GM19239 (cell line): ENCODE results near the gene SERPIND1.
"Not testable (repeated sequence)": the region's sequence is repeated elsewhere in the genome, so short reads cannot be mapped to it uniquely, and the experiment has no call there.

Experiments used
- DNase-seq: peaks from one replicate; pipeline ENCODE4 v3.0.0; 2011; ENCODE audit warnings: low spot score; ENCODE audit not compliant: insufficient read length
- FAIRE-seq: peaks from 2 replicates; lab custom pipeline; 2011; peaks lifted over from hg19 to GRCh38; lab: Jason Lieb, UNC

The SERPIND1 gene

DNA sequence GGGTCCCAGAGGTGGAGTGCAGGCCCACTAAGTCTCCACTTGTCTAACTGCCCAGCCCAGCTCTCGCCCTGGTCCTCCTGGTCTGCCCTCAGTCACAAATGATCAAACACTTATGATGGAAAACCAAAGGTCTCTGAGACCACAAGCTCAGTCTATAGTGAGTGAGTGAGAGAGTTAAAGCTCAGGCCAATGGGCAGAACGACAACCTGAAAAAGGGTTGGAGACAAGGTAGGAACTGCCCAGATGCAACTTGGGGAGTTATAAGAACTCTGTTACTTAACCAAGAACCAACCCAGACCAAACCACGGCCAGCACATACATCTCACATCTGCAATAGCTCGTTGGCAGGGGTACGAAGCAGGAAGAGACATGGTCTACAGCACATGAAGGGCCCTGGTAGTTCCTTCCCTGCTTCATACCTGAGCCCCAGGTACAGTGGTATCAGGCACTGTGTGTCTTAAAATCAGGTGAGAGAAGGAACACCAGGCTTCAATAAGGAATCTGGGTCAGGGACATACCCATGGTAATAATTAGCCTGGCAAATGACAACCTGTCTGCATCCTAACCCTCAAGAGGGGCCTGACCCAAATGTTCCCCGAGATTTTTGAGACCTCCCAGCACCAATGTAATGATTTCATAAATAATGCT, 35.7 kb downstream of the SERPIND1 start:
- no peak for FAIRE-seq
- DNase-seq, result no peak

DNA sequence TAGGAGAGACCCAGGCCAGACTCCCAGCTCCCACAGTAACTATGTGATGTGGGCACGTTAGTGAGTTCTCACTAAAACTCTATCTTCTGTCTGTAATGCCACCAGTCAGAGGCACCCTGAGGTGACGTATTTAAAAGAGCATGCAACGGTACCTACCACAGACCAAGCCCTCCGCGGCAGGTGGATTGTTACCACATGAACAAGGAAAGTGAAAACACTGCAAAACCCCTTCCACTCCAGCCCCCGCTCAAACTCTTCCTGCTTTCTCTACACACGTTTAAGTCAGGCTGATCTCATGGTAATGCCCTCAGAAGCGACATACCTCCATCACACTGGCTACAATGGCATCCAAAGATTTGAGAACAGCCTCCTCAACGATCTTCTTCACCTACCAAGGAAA, 36.7 kb downstream of the SERPIND1 start:
- no peak for DNase-seq
- FAIRE-seq, result no peak

DNA sequence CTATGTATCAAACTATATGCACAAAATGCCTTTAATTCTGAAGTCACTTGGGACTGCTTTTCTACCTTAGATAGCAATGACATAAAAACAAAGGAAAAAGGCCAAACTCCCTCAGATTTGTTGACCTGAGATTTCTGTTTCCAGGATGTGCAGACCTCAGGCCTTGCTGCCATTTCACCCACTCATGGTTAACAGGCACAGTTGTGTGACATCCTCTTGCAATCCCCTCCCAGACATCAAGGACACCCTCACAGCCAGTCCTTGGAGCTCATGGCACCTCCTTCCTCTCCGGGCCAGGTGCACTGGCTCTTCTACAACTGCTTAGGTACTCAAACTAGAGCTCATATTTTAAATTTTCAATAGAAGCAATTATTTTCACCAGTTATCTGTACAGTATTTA, 37.3 kb downstream of the SERPIND1 start:
- DNase-seq (no peak), FAIRE-seq (peak; percentile 8)

DNA sequence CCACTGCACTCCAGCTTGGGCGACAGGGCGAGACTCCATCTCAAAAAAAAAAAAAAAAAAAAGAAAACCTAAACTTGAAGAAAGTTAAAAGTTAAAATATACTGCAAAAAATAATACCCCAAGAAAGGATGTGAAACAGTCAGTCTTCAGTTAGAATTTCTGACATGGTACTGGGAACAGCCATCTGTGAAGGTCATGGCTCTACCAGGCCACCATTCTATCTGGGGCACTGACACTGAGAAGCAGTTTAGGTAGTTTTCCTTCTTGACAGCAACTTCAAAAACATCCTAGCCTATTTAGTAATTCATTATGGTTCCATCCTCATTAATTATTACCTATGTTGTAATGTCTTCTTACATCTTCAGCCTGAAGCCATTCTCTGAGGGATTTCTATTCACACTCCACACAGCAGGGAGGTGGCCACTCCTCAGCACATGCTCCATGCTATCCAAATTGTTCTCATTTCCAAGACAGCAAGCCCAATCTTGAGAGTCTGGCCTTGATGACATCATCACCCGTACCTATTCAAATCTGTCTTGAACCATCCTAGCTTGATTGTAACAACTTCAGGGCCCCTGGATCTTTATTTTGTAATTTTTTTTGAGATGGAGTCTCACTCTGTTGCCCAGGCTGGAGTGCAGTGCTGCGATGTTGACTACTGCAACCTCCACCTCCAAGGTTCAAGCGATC, 38.2 kb downstream of the SERPIND1 start:
- no peak for FAIRE-seq
- DNase-seq, result no peak

DNA sequence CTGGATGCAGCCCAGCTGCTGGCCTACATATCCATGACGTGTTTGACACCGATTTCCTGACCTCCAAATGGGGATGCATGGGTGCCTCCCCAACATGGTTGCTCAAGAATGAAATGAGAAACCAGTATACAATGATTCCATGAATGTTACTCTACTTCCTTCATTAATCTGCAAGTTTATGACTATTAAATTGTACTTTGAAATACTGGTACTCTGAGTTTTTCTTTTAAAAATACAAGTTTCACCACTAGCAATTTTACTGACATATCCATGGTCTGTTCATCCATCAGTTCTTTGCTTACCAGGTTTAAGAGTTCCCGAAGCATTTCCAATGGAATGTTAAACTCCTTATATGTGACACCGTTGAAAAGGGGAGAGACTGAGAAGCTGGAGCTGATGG, 39.1 kb downstream of the SERPIND1 start:
- no peak for DNase-seq
- no peak for FAIRE-seq

DNA sequence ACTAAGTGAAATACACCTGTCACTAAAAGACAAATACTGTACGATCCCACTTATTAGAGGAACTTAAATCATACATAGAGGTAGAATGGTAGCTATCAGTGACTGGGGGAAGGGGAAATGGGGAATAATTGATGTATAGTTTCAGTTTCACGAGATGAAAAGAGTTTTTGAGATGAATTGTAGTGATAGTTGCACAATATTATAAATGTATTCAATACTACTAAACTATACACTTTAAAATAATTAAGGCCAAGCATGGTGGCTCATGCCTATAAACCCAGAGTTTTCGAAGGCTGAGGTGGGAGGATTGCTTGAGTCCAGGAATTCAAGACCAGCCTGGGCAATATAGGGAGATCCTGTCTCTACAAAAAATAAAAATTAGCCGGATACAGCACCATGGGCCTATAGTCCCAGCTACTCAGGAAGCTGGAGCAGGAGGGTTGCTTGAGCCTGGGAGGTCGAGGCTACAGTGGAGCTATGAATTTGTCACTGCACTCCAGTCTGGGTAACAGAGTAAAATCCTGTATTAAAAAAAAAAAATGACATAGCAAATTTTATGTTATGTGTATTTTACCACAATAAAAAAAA, 40.4 kb downstream of the SERPIND1 start:
- DNase-seq (no peak), FAIRE-seq (no peak)

DNA sequence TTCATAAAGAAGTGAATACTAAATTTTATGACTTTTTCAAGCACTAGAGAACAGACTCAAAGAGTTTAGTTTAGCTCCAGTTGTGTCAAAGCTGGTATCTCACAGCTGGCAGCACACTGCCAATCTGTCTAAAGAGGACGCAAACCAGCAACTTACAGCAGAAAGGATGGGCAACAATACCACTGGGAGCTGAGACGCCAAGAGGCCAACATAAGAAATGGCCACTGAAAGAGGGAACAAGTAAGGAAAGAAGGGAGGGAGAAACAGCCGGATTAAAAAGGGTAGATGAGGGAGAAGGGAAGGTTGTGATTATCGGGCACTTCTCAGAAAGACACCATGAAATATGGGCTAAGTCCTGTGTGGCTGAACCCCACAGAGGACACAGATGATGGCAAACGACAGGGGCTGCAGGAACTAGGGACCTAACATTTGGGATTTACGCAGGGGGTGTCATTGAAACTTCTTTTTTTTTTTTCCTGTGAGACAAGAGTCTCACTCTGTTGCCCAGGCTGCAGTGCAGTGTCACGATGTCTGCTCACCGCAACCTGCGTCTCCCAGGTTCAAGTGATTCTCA, 41.7 kb downstream of the SERPIND1 start:
- FAIRE-seq (no peak), DNase-seq (no peak)

DNA sequence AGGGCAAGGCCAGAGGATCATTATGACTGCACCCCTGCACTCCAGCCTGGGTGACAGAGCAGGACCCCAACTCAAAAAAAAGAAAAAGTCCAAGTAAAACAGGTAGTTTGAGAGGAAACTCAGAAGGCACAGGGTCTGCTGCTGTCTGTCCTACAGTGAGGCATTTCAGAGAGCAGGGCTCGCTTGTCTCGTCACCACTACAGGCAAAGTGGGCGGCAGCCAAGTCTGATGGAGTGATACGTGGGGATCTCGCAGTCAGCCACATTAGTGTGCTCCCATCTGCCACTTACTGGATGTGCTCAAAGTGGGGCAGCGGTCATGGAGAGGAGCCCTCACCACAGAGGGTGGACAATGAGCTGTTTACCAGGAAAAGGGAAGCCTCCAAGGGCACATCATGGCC, 42.6 kb downstream of the SERPIND1 start:
- no peak for FAIRE-seq
- no peak for DNase-seq

DNA sequence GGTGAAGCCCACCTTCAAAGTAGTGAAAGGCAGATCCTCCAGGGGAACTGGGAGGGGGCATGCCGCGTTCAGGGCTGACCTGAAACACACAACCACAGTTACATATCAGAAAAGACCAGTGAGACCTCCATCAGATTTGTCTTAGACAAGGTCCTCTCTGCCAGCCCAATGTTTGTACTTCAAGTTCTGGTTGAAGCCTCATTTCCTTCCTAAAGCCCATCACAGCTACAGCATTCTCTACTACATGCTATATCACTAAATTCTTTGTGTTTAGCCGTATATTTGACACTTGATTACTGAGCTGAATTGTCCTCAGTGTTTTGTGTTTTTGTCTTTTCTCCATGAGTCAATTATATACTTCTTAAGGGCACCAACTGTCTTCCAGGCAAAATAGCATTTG, 44.6 kb downstream of the SERPIND1 start:
- DNase-seq (no peak), FAIRE-seq (no peak)

DNA sequence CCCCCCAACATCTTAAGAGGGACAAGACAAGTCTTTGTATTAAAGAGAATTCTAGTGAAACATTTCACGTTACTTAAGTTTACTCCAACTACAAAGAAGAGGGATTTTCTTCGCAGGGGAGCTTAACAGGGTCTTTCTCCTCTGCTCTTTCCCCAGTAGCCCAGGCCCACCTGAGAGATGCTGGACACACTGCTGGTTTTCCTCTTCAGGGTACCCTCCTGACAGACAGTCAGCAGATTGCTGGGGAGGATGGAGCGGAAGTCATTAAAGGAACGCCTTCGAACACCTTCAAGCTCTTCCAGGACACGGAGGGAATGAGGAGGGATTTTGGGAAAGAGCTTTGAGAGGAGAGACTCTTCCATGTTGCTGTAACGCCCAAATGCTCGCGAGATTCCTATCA, 45.6 kb downstream of the SERPIND1 start:
- no peak for FAIRE-seq

DNA sequence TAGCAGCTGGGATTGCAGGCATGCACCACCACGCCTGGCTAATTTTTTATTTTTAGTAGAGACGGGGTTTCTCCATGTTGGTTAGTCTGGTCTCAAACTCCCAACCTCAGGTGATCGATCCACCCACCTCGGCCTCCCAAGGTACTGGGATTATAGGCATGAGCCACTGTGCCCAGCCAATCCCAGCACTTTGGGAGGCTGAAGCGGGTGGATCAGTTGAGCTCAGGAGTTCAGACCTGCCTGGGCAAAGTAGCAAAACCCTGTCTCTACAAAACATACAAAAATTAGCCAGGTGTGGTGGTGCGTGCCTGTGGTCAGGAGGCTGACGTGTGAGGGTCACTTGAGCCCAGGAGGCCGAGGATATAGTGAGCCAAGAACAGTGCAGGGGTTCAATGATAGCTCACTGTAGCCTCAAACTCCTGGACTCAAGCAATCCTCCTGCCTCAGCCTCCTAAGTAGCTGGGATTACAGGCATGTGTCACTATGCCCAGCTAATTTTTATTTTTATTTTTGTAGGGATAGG, 47.9 kb downstream of the SERPIND1 start:
- FAIRE-seq, DNase-seq: not testable (repeated sequence)

More for the DNA sequence above, 45.6 kb downstream of the SERPIND1 start:
- no peak for DNase-seq

DNA sequence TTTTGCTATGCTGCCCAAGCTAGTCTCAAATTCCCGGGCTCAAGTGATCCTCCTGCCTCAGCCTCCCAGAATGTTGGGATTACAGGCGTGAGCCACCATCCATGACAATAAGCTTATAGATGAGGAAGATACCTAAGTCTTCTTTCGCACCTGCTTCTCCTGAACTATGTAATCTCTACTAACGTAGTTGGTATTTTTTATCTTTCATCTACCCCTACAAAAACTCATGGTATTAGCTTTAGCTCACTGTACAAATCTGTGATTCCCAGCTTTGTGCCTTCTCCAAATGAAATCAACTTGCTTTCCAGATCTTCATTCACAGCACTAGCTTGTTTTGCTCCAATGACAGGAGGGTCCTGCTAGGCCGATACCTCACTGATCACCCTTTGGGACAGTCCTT, 48.3 kb downstream of the SERPIND1 start:
- FAIRE-seq (no peak), DNase-seq (no peak)

DNA sequence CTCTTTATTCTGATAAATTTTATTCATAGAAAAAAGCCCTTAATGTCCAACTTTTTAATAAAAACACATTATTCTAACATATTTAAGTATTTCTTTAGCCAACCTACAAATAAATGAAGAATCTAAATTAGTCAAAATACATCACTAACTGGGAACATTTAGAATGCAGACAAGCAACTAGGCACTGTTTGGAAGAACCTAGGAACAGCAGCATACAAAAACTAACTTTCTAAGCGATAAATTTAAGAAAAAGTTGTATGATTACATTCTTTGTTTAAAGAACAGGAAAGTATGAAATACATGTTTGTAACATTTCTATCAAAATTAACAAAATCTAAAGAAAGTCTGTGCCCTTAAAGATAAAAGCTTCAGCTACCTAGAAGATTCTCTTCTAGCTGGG, 49.4 kb downstream of the SERPIND1 start:
- FAIRE-seq (no peak), DNase-seq (no peak)

DNA sequence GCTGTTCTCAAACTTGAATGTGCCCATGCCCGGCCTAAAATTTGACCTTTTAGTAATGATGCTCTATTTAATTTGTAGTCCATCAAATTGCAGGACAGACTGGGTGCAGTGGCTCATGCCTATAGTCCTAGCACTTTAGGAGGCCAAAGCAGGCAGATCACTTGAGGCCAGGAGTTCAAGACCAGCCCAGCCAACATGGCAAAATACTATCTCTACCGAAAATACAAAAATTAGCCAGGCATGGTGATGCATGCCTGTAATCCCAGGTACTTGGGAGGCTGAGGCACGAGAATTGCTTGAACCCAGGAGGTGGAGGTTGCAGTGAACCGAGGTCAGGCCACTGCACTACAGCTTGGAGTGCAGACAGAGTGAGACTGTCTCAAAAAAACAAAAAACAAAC, 51.3 kb downstream of the SERPIND1 start:
- not testable (repeated sequence) for FAIRE-seq, DNase-seq

DNA sequence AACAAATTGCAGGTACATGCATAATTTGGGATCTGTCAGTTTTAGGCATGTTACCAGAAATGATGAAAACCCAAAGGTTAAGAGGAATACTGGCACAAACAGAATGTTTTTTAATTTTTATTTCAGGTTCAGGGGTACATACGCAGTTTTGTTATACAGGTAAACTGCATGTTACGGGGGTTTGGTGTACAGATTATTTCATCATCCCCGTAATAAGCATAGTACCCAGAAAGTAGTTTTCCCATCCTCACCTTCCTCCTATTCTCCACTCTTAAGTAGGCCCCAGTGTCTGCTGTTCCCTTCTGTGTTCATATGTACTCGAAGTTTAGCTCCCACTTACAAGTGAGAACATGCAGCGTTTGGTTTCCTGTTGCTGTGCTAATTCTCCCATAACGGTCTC, 51.7 kb downstream of the SERPIND1 start:
- no peak for DNase-seq
- no peak for FAIRE-seq

DNA sequence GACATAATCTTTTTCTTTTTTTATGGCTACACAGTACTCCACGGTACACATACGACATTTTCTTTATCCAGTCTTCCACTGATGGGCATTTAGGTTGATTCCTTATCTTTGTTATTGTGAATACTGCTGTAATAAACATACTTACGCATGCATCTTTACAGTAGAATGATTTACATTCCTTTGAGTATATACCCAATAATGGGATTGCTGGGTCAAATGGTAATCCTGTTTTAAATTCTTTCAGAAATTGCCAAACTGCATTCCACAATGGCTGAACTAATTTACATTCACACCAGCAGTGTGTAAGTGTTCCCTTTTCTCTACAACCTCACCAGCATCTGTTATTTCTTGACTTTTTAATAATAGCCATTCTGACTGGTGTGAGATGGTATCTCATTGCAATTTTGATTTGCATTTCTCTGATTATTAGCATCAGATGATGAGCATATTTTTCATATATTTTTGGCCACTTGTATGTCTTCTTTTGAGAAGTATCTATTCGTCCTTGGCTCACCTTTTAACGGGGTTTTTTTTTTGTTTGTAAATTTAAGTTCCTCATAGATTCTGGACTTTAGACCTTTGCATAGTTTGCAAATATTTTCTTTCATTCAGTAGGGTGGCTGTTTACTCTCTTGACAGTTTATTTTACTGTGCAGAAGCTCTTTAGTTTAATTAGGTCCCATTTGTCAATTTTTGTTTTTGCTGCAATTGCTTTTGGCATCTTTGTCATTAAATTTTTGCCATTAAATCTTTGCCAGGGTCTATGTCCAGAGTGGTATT, 52.6 kb downstream of the SERPIND1 start:
- DNase-seq, FAIRE-seq: not testable (repeated sequence)

DNA sequence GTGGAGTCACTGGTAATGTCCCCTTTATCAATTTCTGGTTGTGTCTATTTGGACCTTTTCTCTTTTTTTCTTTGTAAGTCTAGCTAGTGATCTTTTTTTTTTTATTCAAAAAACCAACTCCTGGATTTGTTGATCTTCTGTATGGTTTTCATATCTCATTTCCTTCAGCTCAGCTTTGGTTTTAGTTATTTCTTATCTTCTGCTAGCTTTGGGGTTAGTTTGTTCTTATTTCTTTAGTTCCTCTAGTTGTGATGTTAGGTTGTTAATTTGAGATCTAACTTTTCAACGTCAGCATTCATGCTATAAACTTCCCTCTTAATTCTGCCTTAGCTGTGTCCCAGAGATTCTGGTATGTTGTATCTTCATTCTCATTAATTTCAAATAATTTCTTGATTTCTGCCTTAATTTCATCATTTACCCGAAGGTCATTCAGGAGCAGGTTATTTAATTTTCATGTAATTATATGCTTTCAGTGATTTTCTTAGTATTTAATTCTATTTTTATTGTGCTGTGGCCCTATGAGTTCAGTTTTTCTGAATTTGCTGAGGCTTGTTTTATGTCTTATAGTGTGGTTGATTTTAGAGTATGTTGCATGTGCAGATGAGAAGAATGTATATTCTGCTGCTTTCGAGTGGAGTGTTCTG, 55.7 kb downstream of the SERPIND1 start:
- FAIRE-seq (no peak), DNase-seq (no peak)

DNA sequence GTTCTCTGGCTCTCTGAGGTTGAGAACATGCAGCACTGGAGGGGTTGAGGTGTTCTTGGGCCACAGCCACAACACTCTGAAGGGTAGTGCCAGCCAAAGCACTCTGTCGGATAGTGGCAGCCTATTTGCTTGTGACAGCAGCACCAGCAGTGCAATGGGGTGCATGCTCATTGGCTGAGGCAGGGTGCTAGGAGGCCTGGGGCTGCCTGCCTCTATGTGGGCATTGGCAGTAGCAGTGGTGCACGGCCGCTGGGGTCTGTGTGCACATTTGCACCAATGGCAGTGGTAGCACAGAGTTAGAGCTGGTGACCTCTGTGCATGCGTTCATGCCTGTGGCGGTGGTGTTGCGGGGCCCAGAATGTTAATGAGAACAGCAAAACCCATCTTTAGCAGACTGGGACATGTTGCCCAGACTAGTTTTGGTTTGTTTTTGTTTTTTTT, 59.3 kb downstream of the SERPIND1 start:
- no peak for DNase-seq
- FAIRE-seq, result no peak

DNA sequence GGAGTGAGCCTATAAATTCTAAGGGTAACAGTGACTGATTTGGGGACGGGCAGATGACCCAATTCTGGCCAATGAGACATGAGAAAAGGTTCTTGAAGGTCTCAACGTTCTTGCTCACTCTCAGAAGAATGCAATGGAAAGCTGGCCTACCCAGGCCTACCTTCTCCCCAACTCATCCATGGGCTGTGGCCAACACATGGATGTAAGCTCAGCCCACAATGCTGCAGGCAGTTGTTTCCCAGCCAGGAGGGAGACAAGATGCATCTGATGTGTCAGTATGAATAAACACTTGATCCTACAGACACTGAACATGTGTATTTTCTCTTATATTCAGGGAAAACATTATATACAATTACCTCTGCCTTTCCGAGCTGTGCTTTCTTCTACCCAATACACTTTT, 60.3 kb downstream of the SERPIND1 start:
- no peak for FAIRE-seq

DNA sequence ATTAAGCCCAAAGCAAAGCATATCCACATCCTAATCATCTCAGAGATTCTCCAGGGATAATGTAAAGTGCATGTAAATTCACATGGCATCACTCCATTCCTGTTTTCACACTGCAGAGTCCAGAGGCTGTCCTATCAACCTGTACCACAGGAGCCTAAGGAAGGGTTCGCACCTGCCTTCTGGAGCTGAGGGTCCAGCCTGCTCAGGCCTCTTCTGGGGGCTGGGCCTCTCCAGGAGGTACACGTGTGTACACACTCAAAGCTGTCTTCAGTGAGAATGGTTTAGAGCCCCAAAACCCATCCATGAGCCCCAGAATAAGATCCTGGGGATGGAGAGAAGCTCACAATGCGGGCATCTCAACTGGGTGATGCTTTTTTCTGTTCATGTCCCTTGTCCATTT, 60.8 kb downstream of the SERPIND1 start:
- no peak for FAIRE-seq
- no peak for DNase-seq

More for the DNA sequence above, 60.3 kb downstream of the SERPIND1 start:
- DNase-seq, result no peak
